ENCODE data around the gene PPP1R14B. TPM values are rescaled to one million over a fixed set of nuclear protein-coding genes. Genes with fewer than 3 reads are reported as not detected.
"Not testable (repeated sequence)": the region's sequence is repeated elsewhere in the genome, so short reads cannot be mapped to it uniquely, and the experiment has no call there.

The PPP1R14B gene
- total RNA-seq, 2 experiments from 2014 or later = 238 to 242 TPM

- peaks cover 21% of the 10 kb centered on the region for H3K4me1 Mint-ChIP-seq (ENCODE audit: low read depth)
These were observed 2.3 kb upstream of the PPP1R14B start for GRCh38 chr11:64249038-64249437.

GRCh38 chr11:64248578-64248977 lies 1.8 kb upstream of the PPP1R14B start:
- Mint-ChIP-seq H3K27me3 (no peaks in the 10 kb centered on the region), H3K27ac (no peak overlapping the region), H3K4me1 (ENCODE audit: low read depth) (peaks cover 25% of the 10 kb centered on the region), H3K36me3 (peaks cover 4% of the 10 kb centered on the region), H3K9me3 (no peaks in the 10 kb centered on the region), H3K4me3 (no peak overlapping the region)
- DNase-seq = no peak
- intact Hi-C loops (cut with micrococcal nuclease) = loop anchor here (10.0 kb wide), 1 partner anchor 866 kb away; the partner anchor contains the start of genes TM7SF2 and ZNHIT2
- POLR2A ChIA-PET = interaction anchor here (0.9 to 2.6 kb wide), 3 partner anchors 20 to 63 kb away, joined by 3 to 8 read pairs (median 3); partner anchors contain the start of gene STIP1
- CTCF ChIA-PET = no interaction called here

More at GRCh38 chr11:64249038-64249437, 2.3 kb upstream of the PPP1R14B start:
- CTCF ChIA-PET = interaction anchor here (0.6 to 3.8 kb wide), 3 partner anchors 22 to 55 kb away, joined by 4 to 29 read pairs (median 12); partner anchors contain the start of gene CATSPERZ
- no peak for DNase-seq
- H3K9me3 Mint-ChIP-seq = no peaks in the 10 kb centered on the region
- H3K27me3 Mint-ChIP-seq = no peaks in the 10 kb centered on the region
- POLR2A ChIA-PET = interaction anchor here (1.5 to 2.6 kb wide), 2 partner anchors 20 to 22 kb away, joined by 3 to 8 read pairs; no protein-coding TSS in a partner anchor
- H3K27ac Mint-ChIP-seq = no peak overlapping the region
- no peaks in the 10 kb centered on the region for H3K36me3 Mint-ChIP-seq
- no peak overlapping the region for H3K4me3 Mint-ChIP-seq
- intact Hi-C loops (cut with micrococcal nuclease) = loop anchor here (10.0 kb wide), 1 partner anchor 866 kb away; the partner anchor contains the start of genes TM7SF2 and ZNHIT2

DNA sequence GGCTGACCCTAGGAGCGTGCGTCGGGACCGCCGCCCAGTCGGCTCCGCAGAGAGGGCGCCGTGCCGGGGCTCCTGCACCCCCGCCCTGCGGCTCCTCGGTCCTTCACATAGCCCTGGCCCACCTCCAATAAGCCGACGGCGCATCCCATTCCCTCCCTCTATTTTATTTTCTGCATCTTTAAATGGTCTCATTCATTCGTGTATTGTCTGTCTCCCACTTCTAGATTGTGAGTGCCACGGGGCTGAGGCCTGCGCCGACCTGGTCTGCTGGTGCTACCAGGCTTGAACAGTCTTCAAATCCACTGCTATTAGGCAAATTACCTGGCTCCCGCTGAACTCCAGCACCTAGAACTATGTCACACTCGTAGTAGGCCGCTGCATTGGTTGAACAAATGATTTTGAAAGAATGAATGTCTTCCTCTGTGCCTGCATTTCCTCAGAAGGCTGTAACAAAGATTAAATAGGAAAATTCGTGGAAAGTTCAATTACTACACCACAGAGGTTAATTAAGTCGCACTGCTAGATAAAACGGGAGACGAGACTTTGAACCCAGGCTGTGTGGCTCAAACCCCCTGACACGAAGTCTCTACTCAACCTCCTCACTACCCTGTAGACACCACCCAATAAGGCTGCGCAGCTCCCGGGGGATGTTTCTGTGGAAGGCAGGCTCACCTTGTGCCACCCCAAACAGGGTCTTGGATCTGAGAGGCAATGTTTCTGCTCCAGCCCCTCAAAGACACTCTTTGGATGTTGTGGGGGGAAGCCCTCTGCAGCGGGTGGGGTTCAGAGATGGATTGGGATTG lies 1.2 kb upstream of the PPP1R14B start:
- Mint-ChIP-seq H3K27me3 (no peaks in the 10 kb centered on the region), H3K4me1 (ENCODE audit: low read depth) (peaks cover 32% of the 10 kb centered on the region), H3K27ac (no peak overlapping the region), H3K9me3 (no peaks in the 10 kb centered on the region), H3K4me3 (peak overlapping the region; percentile 44), H3K36me3 (peaks cover 9% of the 10 kb centered on the region)
- CTCF ChIA-PET = interaction anchor here (1.1 to 5.0 kb wide), 4 partner anchors 21 to 56 kb away, joined by 3 to 28 read pairs (median 14); partner anchors contain the start of genes CATSPERZ and ESRRA
- POLR2A ChIA-PET = interaction anchor here (0.9 to 2.4 kb wide), 4 partner anchors 21 to 70 kb away, joined by 3 to 13 read pairs (median 4); partner anchors contain the start of genes ESRRA, PRDX5, STIP1 and TRMT112
- no peak for DNase-seq
- intact Hi-C loops (cut with micrococcal nuclease) = loop anchor here (10.0 kb wide), 1 partner anchor 867 kb away; the partner anchor contains the start of genes TM7SF2 and ZNHIT2

GRCh38 chr11:64246621-64246870 lies 197 bp downstream of the PPP1R14B start:
- intact Hi-C loops (cut with micrococcal nuclease) = loop anchor here (1.0 to 10.0 kb wide), 3 partner anchors 24 to 868 kb away; partner anchors contain the start of genes TM7SF2 and ZNHIT2
- Mint-ChIP-seq H3K4me1 (ENCODE audit: low read depth) (peaks cover 31% of the 10 kb centered on the region), H3K4me3 (peak overlapping the region; percentile 78), H3K36me3 (peaks cover 10% of the 10 kb centered on the region)
- not testable (repeated sequence) for H3K9me3 Mint-ChIP-seq, H3K27ac Mint-ChIP-seq, H3K27me3 Mint-ChIP-seq, DNase-seq
- ChIA-PET CTCF (interaction anchor here (0.6 to 5.0 kb wide), 7 partner anchors 17 to 85 kb away, joined by 3 to 28 read pairs (median 6); partner anchors contain the start of genes CATSPERZ and ESRRA), POLR2A (interaction anchor here (0.6 to 3.0 kb wide), 11 partner anchors 13 to 1364 kb away, joined by 3 to 22 read pairs (median 6); partner anchors contain the start of genes BAD, CCDC88B, ESRRA and FERMT3)

GRCh38 chr11:64245797-64246620 lies 734 bp downstream of the PPP1R14B start:
- peaks cover 31% of the 10 kb centered on the region for H3K4me1 Mint-ChIP-seq (ENCODE audit: low read depth)
- peak overlapping the region; percentile 91 for H3K4me3 Mint-ChIP-seq
- peak overlapping the region; percentile 90 for H3K27ac Mint-ChIP-seq
- no peaks in the 10 kb centered on the region for H3K9me3 Mint-ChIP-seq
- POLR2A ChIA-PET = interaction anchor here (0.6 to 3.0 kb wide), 11 partner anchors 19 to 1327 kb away, joined by 3 to 22 read pairs (median 6); partner anchors contain the start of genes BAD, CCDC88B, FERMT3 and GPR137
- intact Hi-C loops (cut with micrococcal nuclease) = loop anchor here (1.0 to 10.0 kb wide), 3 partner anchors 24 to 869 kb away; partner anchors contain the start of genes TM7SF2 and ZNHIT2
- peaks cover 10% of the 10 kb centered on the region for H3K36me3 Mint-ChIP-seq
- DNase-seq = peak; percentile 89
- no peaks in the 10 kb centered on the region for H3K27me3 Mint-ChIP-seq
- CTCF ChIA-PET = interaction anchor here (0.6 to 5.0 kb wide), 9 partner anchors 11 to 86 kb away, joined by 3 to 28 read pairs (median 5); partner anchors contain the start of genes CATSPERZ and ESRRA

DNA sequence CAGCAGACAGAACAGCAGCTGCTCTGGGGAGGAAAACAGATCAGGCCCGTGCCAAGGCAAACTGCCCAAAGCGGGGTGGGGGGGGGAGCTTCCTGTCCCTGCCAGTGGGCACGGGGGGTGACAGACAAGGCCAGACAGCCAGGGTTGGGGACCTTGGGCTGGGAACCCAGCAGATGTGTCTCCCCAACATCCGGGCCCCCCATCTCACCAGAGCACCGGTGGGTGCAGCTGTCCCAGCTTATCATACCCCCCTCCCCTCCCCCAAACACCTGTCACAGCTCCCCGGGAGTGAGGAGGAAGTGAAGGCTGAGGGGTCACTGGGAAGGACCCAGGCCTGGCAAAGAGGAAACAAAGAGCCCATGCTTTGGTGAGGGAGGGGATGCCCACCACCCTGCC lies 1.3 kb downstream of the PPP1R14B start:
- DNase-seq = peak; percentile 44
- peak overlapping the region; percentile 91 for H3K4me3 Mint-ChIP-seq
- peak overlapping the region; percentile 90 for H3K27ac Mint-ChIP-seq
- H3K9me3 Mint-ChIP-seq = no peaks in the 10 kb centered on the region
- ChIA-PET CTCF (interaction anchor here (0.6 to 5.0 kb wide), 8 partner anchors 10 to 59 kb away, joined by 3 to 28 read pairs (median 6); partner anchors contain the start of genes CATSPERZ and ESRRA), POLR2A (interaction anchor here (0.6 to 3.0 kb wide), 10 partner anchors 19 to 1328 kb away, joined by 3 to 22 read pairs (median 7); partner anchors contain the start of genes BAD, FERMT3, GPR137 and NUDT22)
- peaks cover 11% of the 10 kb centered on the region for H3K36me3 Mint-ChIP-seq
- no peaks in the 10 kb centered on the region for H3K27me3 Mint-ChIP-seq
- intact Hi-C loops (cut with micrococcal nuclease) = loop anchor here (10.0 kb wide), 1 partner anchor 869 kb away; the partner anchor contains the start of genes TM7SF2 and ZNHIT2
- peaks cover 31% of the 10 kb centered on the region for H3K4me1 Mint-ChIP-seq (ENCODE audit: low read depth)

DNA sequence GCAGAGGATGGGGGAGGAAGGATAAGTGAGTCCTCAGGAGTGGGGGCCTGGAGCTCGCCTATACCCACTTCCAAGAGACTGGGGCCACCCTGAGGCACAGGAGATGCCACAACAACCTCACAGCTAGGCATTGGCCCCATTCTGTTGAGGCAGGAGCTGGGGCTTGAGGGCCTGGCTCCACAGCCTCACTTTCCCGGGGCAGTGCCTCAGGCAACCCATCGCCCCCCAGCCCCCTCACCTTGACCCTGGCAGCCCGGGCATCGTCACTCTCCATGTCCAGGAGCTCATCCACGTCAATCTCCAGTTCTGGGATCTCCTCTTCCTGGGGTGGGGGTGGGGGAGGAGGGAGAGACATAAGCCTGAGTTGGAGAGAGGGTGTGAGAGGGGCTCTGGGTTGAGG lies 1.8 kb downstream of the PPP1R14B start:
- intact Hi-C loops (cut with micrococcal nuclease) = loop anchor here (10.0 kb wide), 1 partner anchor 870 kb away; the partner anchor contains the start of genes TM7SF2 and ZNHIT2
- Mint-ChIP-seq H3K9me3 (no peaks in the 10 kb centered on the region), H3K27ac (peak overlapping the region; percentile 90), H3K4me1 (ENCODE audit: low read depth) (peaks cover 34% of the 10 kb centered on the region), H3K27me3 (no peaks in the 10 kb centered on the region), H3K36me3 (peaks cover 14% of the 10 kb centered on the region), H3K4me3 (peak overlapping the region; percentile 91)
- no peak for DNase-seq
- POLR2A ChIA-PET = interaction anchor here (0.6 to 3.0 kb wide), 7 partner anchors 22 to 1328 kb away, joined by 3 to 22 read pairs (median 5); partner anchors contain the start of genes FERMT3 and STIP1
- CTCF ChIA-PET = interaction anchor here (0.6 to 5.0 kb wide), 4 partner anchors 40 to 59 kb away, joined by 3 to 28 read pairs (median 14); partner anchors contain the start of genes CATSPERZ and ESRRA

GRCh38 chr11:64244107-64244506 lies 2.6 kb downstream of the PPP1R14B start:
- Mint-ChIP-seq H3K4me1 (ENCODE audit: low read depth) (peaks cover 35% of the 10 kb centered on the region), H3K27me3 (no peaks in the 10 kb centered on the region), H3K36me3 (peaks cover 14% of the 10 kb centered on the region), H3K27ac (peak overlapping the region; percentile 51), H3K9me3 (no peaks in the 10 kb centered on the region), H3K4me3 (peak overlapping the region; percentile 26)
- no peak for DNase-seq
- ChIA-PET CTCF (interaction anchor here (0.8 to 5.0 kb wide), 4 partner anchors 7 to 298 kb away, joined by 4 to 28 read pairs (median 17); partner anchors contain the start of genes CATSPERZ, ESRRA and PLCB3), POLR2A (interaction anchor here (0.5 to 3.0 kb wide), 4 partner anchors 8 to 38 kb away, joined by 3 to 22 read pairs (median 4); partner anchors contain the start of gene FERMT3)
- intact Hi-C loops (cut with micrococcal nuclease) = loop anchor here (10.0 kb wide), 1 partner anchor 871 kb away; the partner anchor contains the start of genes TM7SF2 and ZNHIT2

DNA sequence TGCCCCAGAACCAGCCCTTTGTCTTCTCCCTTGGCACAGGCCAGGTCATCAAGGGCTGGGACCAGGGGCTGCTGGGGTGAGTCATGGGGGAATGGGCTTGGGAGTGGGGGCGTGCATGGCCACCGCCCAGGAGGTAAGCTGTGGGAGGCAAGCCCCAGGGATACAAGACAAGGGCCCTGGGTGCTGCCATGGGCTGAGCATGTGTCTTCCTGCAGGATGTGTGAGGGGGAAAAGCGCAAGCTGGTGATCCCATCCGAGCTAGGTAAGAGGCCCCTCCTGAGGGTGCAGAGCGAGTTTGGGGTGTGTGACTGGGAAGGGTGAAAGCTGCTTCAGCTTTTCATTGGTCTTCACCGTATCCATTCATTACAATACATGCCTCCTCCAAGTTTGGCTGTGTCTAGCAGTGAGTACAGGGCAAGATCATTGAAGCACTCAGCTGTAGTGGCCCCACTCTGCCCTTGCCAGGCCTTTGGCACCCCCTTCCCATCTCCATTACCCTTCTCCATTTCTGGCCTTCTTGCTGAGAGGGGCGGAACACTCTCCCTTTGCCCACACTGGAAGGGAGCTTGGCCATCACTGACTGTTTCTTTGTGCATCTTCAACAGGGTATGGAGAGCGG lies 3.4 kb downstream of the PPP1R14B start:
- Mint-ChIP-seq H3K27ac (peak overlapping the region; percentile 33), H3K27me3 (no peaks in the 10 kb centered on the region), H3K4me1 (ENCODE audit: low read depth) (peaks cover 35% of the 10 kb centered on the region), H3K4me3 (peak overlapping the region; percentile 41), H3K36me3 (peaks cover 14% of the 10 kb centered on the region), H3K9me3 (no peaks in the 10 kb centered on the region)
- ChIA-PET POLR2A (interaction anchor here (1.1 to 1.6 kb wide), 5 partner anchors 9 to 37 kb away, joined by 3 to 6 read pairs (median 4); partner anchors contain the start of genes FERMT3, NUDT22 and TRPT1), CTCF (interaction anchor here (0.8 to 5.0 kb wide), 6 partner anchors 8 to 298 kb away, joined by 3 to 28 read pairs (median 10); partner anchors contain the start of genes CATSPERZ, ESRRA and PLCB3)
- intact Hi-C loops (cut with micrococcal nuclease) = loop anchor here (10.0 kb wide), 1 partner anchor 871 kb away; the partner anchor contains the start of genes TM7SF2 and ZNHIT2
- DNase-seq = no peak

All from activated CD4-positive, alpha-beta memory T cell treated with anti-CD3 and anti-CD28 coated beads for 36 hours (primary cell).